Hematopoietic multipotent progenitor cell (in vitro differentiated cells): ENCODE measurements around the gene RSKR. TPM values are rescaled to one million over a fixed set of nuclear protein-coding genes. Genes with fewer than 3 reads are reported as not detected.
A peak's percentile ranks its signal among the peaks of the same experiment; 100 is the strongest.
"Not testable (repeated sequence)": the region's sequence is repeated elsewhere in the genome, so short reads cannot be mapped to it uniquely, and the experiment has no call there.

ENCODE experiments used
- DNase-seq, 3 donors: peaks; one replicate each; pipeline ENCODE4 v3.0.0-alpha.2; 2011 to 2015; ENCODE audit warnings: low read depth in 2 of 3, low spot score in 2 of 3
- total RNA-seq: library from RNA; depleted of rRNA; stranded (reverse); fragments of >200 nt; gene quantifications from one replicate; pipeline ENCODE4 v1.2.3, GENCODE V29; 2012

Gene RSKR
- 8.1 TPM for total RNA-seq

DNA sequence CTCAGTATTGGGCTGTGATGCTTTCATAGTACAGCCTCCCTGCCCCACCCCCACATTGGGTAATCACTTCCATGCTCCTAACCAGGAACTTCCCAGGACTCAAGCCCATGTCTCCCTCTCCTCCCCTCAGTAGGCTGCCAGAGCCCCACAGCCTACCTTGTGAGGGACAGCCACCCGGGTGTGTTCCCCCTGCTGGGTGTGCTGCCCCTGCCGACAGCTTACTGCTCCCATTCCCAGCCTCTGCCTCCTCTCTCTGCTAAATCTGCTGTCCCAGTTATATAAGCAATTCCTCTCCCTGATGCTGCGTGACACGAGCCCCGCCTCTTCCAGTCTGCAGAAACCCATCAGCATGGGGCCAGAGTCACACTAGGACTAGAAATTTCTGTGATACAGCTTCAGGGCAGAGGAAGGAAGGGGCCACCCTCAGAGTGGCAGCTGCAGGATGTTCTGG lies at the start of gene RSKR:
Gene RSKR (minus strand): TSS at position 255 of the 451 bp plus-strand sequence. CDS start 24 bp downstream, at position 231.
- DNase-seq = peak in 2 of 3 donors; percentile 48 to 77

DNA sequence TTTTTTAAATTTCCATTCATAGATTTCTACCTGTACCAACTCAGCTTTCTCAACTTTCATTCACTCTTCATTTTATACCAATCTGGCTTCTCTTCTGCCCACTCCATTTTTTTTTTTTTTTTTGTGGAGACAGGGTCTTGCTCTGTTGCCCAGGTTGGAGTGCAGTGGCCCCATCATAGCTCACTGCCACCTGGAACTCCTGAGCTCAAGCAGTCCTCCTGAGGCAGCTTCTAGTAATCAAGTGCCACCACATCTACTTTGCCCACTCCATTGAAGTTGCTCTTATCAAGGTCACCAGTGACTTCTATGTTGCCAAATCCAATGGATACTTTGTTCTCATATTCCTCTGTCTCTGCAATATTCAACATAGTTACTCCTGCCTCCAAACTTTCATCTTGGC lies 49.7 kb upstream of the RSKR start:
- DNase-seq = no peak

GRCh38 chr17:28662527-28662829 lies 48.5 kb upstream of the RSKR start:
- no peak for DNase-seq

DNA sequence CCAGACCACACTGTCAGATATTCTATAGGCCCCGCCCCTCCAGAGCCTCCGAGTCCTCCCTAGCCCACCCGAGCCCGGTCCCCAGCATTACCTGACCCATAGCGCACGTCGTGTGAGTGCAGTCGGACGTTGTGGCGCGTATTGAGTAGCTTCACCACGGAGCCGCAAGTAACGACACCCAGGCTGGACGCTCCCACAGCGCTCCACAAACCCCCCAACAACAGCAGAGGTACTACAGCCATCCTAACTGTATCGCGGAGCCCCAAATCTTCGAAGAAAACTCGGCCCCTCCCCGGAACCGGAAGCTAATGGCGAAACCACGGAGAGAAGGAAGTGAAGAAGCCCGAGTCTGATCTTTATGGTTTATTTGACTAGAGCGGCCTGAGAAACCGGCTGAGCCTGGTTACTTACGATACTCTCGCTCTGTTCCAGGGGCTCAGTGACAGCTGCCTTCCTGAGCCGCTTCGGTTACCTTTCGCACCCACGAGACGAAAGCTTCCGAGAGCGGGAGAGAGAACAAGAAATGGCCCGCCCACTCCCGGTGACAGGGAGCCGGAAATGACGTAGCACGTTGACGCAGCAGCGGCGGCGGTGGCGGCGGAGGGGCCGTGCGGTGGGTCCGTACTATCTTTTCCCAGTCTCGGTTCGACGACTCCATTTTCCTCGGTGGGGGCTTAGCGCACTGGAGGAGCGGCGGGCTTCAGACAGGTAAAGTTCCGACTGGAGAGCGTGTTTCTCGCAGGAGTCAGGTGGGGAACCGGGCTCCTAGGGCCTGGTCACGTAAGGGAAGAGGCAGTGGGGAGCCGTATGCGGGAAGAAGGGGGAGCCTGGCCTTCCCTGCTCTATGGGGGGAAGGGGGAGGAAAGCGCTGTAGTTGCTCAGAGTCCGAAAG lies 47.9 kb upstream of the RSKR start, which contains the start of the genes SDF2 and SUPT6H:
Gene SDF2 (minus strand): TSS at position 272 of the 892 bp plus-strand sequence. CDS start 30 bp downstream, at position 242.
Gene SUPT6H (plus strand): TSS at position 571 of the 892 bp plus-strand sequence. CDS start 11,197 bp downstream, outside the sequence.
- DNase-seq = peak; percentile 92 to 98 (median 95)

DNA sequence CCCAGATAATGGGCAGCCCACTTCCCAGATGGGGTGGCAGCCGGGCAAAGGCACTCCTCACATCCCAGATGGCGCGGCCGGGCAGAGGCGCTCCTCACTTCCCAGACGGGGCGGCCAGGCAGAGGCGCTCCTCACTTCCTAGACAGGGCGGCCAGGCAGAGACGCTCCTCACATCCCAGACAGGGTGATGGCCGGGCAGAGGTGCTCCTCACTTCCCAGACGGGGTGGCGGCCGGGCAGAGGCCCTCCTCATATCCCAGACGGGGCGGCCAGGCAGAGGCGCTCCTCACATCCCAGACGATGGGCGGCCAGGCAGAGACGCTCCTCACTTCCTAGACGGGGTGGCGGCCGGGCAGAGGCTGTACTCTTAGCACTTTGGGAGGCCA lies 45.5 kb upstream of the RSKR start:
- DNase-seq = not testable (repeated sequence)

DNA sequence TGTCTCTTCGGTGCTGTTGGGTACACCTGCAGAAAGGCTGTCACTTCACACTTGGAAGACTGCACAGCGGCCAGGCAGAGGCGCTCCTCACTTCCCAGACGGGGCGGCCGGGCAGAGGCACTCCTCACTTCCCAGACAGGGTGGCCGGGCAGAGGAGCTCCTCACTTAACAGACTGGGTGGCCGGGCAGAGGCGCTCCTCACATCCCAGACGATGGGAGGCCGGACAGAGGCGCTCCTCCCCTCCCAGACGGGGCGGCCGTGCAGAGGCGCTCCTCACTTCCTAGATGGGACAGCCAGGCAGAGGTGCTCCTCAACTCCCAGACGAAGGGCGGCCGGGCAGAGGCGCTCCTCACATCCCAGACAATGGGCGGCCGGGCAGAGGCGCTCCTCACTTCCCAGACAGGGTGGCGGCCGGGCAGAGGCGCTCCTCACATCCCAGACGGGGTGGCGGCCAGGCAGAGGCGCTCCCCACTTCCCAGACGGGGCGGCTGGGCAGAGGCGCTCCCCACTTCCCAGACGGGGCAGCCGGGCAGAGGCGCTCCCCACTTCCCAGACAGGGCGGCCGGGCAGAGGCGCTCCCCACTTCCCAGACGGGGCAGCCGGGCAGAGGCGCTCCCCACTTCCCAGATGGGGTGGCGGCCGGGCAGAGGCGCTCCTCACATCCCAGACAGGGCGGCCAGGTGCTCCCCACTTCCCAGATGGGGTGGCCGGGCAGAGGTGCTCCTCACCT lies 44.9 kb upstream of the RSKR start:
- DNase-seq = not testable (repeated sequence)

DNA sequence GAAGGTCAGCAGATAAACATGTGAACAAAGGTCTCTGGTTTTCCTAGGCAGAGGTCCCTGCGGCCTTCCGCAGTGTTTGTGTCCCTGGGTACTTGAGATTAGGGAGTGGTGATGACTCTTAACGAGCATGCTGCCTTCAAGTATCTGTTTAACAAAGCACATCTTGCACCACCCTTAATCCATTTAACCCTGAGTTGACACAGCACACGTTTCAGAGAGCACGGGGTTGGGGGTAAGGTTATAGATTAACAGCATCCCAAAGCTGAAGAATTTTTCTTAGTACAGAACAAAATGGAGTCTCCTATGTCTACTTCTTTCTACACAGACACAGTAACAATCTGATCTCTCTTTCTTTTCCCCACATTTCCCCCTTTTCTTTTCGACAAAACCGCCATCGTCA lies 44.4 kb upstream of the RSKR start:
- DNase-seq = not testable (repeated sequence)

DNA sequence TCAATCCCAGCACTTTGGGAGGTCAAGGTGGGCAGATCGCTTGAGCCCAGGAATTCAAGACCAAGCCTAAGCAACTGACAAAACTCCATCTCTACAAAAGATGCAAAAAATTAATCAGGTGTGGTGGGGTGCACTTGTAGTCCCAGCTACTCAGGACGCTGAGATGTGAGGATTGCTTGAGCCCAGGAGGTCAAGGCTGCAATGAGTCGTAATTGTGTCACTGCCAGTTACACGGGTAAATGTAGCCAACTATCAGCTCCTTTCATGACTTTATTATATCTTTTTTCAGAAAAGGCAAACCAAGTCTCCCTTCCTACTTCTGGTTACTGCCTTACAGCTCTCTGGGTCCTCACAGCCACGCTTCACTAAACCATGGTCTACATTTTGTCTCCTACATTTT lies 43.8 kb upstream of the RSKR start:
- no peak for DNase-seq

- DNase-seq = no peak
These were observed 41.2 kb upstream of the RSKR start for GRCh38 chr17:28655160-28655559.

- DNase-seq = no peak
These were observed 34.7 kb upstream of the RSKR start for GRCh38 chr17:28648698-28649097.

DNA sequence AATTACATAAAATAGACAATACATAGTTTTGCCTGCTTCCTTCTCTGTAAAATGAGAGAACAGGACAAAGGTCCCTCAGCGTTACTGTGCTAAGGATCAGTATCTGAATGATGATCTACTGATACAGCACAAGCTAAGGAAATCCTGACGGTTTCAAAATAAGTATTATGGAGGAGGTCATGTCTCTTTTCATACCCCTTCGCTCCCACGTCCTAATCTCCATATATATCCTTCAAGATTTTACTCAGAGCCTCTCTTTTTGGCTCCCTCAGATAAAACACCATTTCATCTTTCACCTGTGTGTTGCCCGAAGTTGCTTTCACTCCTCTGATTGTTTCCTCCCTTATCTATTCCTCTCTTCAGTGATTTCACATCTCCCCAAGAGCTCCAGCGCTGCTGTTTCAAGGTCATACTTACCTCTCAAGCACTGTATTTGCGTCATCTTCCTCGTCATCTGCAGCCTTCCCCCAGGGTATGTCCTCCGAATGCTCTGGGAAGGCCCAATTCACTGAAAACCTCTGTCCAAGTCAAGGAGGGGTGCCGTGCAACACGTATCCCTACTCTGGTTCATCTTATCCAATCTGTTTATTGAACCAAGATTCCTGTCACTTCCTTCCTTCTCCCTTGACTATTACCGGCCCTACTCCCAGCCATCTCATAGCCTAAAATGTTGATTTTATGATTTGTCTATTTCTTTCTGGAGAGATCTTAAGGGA lies 32.2 kb upstream of the RSKR start:
- DNase-seq = no peak

DNA sequence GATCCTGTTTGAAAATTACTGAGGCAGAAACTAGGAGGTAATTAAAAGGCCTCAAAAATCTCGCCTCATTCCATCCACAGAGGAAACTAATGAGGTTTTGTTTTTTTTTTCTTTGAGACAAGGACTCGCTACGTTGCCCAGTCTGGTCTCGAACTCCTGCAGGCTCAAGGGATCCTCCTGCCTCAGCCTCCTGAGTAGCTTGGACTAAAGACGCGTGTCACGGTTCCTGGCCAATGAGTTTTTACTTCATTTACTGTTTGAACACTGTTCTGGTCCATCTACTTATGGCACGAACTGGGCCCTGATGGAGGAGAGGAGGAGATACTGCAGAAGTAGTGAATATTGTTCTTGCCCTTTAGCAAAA lies 31.6 kb upstream of the RSKR start:
- DNase-seq = no peak

- peak; percentile 86 to 96 (median 96) for DNase-seq
These were observed 31.0 kb upstream of the RSKR start, which contains the start of gene BLTP2 for GRCh38 chr17:28644787-28645575. Gene BLTP2, minus strand, starts transcription at chr17:28645158. Its CDS starts 102 bp downstream, at chr17:28645056.

DNA sequence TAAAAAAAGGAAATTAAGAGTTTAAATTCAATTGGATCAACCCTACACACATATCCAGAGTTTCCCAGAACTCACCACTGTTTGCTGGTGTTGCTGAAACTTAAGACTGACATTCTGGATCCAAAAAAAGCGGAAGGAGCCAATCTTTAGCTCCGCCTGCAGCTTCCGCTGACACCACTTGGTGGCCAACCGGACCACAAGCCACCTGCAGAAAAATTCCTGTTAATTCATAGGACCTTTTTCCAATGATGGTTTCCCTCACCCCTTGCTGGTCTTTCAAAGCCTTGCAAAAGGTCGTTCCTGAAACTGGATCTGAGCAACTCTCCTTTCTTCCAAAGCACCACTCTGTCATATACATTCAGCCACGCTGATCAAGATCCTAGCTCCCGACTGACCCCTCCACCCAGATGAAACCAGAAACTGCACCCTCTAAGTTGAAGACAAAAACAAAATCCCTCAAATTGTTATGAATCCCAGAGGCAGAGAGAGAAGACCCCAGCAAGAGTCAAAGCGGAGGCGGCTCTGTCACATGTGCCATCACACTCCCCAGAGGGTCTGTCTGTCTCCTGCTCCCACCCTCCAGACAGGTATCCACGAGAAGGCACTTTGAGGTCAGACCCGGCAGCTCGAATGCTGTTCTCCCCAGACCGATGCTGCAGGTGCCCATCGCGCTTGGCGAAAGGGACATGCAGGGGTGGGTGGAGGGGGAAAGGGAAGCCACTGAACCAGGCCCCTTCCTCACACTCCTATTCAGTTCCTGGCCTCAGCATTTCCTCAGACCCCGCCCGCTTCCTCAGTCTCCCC lies 30.2 kb upstream of the RSKR start:
- peak in 2 of 3 donors; percentile 63 to 71 for DNase-seq

DNA sequence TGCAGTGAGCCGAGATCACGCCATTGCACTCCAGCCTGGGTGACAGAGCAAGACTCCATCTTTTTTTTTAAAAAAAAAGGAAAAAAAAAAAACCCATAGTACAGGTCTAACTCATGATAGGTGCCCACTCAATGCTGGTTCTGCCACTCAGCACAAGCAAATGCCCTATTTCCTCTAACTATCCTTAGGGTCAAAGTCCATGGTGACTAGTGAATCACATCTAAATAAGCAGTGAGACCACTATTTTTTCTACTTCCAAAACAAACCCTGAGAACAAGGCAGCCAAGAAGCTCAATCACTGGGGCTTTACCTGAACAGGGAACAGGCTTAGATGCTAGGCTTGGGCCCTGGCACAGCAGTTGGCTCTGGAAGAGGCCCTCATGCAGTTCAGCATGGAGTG lies 27.6 kb upstream of the RSKR start:
- DNase-seq = no peak

- no peak for DNase-seq
These were observed 21.5 kb upstream of the RSKR start for GRCh38 chr17:28635506-28635905.

DNA sequence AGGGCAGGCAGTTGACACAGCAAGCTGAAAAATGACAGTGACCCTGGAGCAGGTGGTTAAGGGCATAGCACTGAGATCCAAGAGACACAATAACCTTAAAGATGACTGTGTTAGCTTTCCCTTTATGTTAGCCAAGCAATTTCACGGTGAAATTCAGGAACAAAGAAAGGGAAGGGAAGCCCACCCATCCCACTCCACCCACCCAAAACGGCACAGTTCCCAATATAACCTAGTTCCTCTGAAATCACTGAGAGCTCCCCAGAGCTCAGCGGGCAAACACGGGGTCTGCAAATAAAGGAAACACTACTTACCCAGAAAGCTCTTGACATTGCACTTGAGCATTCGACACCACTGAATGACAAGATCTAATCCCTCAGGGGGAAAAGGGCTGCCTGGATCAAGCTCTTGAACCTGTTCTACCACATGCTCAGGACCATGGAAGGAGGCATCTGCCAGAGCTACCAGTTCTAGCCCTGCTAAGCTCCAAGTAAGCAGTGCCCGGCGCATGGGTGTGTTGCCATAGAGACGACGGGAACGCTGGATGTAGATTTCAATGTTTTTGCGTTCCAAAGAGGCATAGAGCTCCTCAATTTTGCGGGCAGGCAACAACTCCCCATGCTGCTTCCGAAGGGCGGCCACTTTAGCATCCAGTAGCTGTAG lies 20.4 kb upstream of the RSKR start:
- DNase-seq = no peak

DNA sequence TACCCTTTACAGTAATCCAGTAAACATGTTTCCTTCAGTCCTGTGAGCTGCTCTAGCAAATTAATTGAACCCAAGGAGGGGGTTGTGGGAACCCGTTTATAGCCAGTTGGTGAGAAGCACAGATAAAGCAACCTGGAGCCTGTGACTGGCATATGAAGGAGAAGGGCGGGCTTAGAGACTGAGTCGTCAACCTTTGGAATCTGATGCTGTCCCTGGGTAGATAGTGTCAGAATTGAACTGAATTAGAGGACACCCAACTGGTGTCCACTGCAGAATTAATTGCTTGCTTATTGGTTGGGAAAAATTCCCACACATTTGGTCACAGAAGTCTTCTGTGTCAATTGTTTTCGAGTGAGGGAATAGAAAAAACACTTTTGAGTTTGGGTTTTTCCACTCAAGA lies 12.8 kb upstream of the RSKR start:
- DNase-seq = no peak

GRCh38 chr17:28624148-28624547 lies 10.2 kb upstream of the RSKR start:
- no peak for DNase-seq
